ENCODE data around the gene OSBPL1A.

The OSBPL1A gene

GRCh38 chr18:24397694-24398368, at the start of gene OSBPL1A:
TSS of gene OSBPL1A (minus strand) at chr18:24397824. CDS start at chr18:24377533, 20,291 bp downstream.
- DNase-seq: peak; percentile 86

- no peak for DNase-seq
These were observed 49.4 kb upstream of the OSBPL1A start for GRCh38 chr18:24446953-24447538.

GRCh38 chr18:24446453-24446852, 48.8 kb upstream of the OSBPL1A start:
- DNase-seq: no peak

GRCh38 chr18:24443870-24444269, 46.2 kb upstream of the OSBPL1A start:
- no peak for DNase-seq

GRCh38 chr18:24436939-24437338, 39.3 kb upstream of the OSBPL1A start:
- no peak for DNase-seq

- DNase-seq: no peak
These were observed 35.0 kb upstream of the OSBPL1A start for GRCh38 chr18:24432618-24433017.

GRCh38 chr18:24429188-24429587, 31.6 kb upstream of the OSBPL1A start:
- DNase-seq: no peak

- DNase-seq: no peak
These were observed 31.1 kb upstream of the OSBPL1A start for GRCh38 chr18:24428709-24429108.

GRCh38 chr18:24427484-24427883, 29.9 kb upstream of the OSBPL1A start:
- DNase-seq: no peak

- peak; percentile 89 for DNase-seq
These were observed 29.0 kb upstream of the OSBPL1A start, which contains the start of gene IMPACT for GRCh38 chr18:24426398-24427294. TSS of gene IMPACT (plus strand) at chr18:24426670. CDS start at chr18:24426757, 87 bp downstream.

- DNase-seq: no peak
These were observed 28.4 kb upstream of the OSBPL1A start for GRCh38 chr18:24426073-24426397.

- no peak for DNase-seq
These were observed 24.2 kb upstream of the OSBPL1A start for GRCh38 chr18:24421831-24422230.

GRCh38 chr18:24420551-24420950, 22.9 kb upstream of the OSBPL1A start:
- no peak for DNase-seq

GRCh38 chr18:24417480-24417879, 19.9 kb upstream of the OSBPL1A start:
- no peak for DNase-seq

GRCh38 chr18:24414349-24415003, 16.9 kb upstream of the OSBPL1A start:
- peak; percentile 62 for DNase-seq

- DNase-seq: no peak
These were observed 15.5 kb upstream of the OSBPL1A start for GRCh38 chr18:24413148-24413547.

GRCh38 chr18:24408496-24408895, 10.9 kb upstream of the OSBPL1A start:
- no peak for DNase-seq

- DNase-seq: no peak
These were observed 7.0 kb upstream of the OSBPL1A start for GRCh38 chr18:24404591-24404990.

GRCh38 chr18:24403076-24403475, 5.5 kb upstream of the OSBPL1A start:
- no peak for DNase-seq

- no peak for DNase-seq
These were observed 4.7 kb upstream of the OSBPL1A start for GRCh38 chr18:24402209-24402785.

GRCh38 chr18:24400587-24400986, 3.0 kb upstream of the OSBPL1A start:
- no peak for DNase-seq

- no peak for DNase-seq
These were observed 916 bp upstream of the OSBPL1A start for GRCh38 chr18:24398540-24398939.

Measured in activated CD8-positive, alpha-beta memory T cell treated with anti-CD3 and anti-CD28 coated beads, Interleukin-2, amount 50 U/mL, for 48 hours (primary cell).